ENCODE data around the gene PLP2. TPM values are rescaled to one million over a fixed set of nuclear protein-coding genes. Genes with fewer than 3 reads are reported as not detected.

PLP2 gene
- polyA plus RNA-seq, 2 of the 4 experiments (the other 2 are of a cell fraction) = 164 to 209 TPM

- no peak for TF ChIP-seq JUNB (IDR thresholded peaks at IDR 0.05)
- TF ChIP-seq, protein P1, sequence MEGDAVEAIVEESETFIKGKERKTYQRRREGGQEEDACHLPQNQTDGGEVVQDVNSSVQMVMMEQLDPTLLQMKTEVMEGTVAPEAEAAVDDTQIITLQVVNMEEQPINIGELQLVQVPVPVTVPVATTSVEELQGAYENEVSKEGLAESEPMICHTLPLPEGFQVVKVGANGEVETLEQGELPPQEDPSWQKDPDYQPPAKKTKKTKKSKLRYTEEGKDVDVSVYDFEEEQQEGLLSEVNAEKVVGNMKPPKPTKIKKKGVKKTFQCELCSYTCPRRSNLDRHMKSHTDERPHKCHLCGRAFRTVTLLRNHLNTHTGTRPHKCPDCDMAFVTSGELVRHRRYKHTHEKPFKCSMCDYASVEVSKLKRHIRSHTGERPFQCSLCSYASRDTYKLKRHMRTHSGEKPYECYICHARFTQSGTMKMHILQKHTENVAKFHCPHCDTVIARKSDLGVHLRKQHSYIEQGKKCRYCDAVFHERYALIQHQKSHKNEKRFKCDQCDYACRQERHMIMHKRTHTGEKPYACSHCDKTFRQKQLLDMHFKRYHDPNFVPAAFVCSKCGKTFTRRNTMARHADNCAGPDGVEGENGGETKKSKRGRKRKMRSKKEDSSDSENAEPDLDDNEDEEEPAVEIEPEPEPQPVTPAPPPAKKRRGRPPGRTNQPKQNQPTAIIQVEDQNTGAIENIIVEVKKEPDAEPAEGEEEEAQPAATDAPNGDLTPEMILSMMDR (IDR thresholded peaks at IDR 0.05) = 0 out of 3 replicates have a peak, but pooled peaks have one; percentile 11
Observed at GRCh38 chrX:49177338-49177833, 5.7 kb downstream of the PLP2 start (continued).

DNA sequence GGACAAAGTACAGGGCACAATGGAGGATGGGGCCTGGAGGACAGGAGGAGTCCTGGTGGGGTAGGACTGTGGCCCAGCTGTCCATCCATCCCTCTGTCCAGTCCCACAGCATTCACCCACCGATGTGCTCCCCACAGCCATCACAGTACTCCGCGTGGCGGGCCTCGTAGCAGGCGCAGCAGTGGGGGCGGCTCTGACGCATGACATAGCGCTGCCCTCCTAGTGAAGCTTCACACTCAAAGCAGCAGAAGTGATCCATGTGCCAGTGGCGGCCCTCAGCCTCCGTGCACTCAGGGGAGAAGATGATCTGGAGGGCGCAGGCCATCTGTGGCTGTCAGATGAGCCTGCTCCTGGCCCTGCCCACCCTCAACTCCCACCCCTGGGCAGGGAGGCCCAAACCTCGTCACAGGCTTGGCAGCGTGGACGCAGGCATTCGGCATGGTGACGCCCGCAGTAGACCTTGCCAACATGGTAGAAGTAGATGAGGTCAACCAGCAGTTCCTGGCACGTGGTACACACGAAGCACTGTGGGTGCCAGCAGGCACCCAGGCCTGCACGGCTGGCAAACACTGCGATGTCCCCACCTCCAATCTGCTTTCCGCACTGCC is 6.3 kb downstream of the PLP2 start:
- no peak for DNase-seq (ENCODE audit: low read depth in 1 of 2, low spot score in 1 of 2)

GRCh38 chrX:49178537-49178936 is 6.8 kb downstream of the PLP2 start:
- FAIRE-seq (no peak), DNase-seq (ENCODE audit: low read depth in 1 of 2, low spot score in 1 of 2) (no peak), ATAC-seq (no peak; a peak in 1 of 6 replicates)
- 88% methylated on average over 1 of the region's 3 CpGs for WGBS (ENCODE audit: missing lambda C conversion rate)
- Histone ChIP-seq H3K4me2 (no peak overlapping the region), H3K4me3 (no peak overlapping the region), H3K9me3 (no peaks in the 10 kb centered on the region), H3K4me1 (peaks cover 25% of the 10 kb centered on the region), H3K27ac (no peak overlapping the region)
- TF ChIP-seq FOSL2 (IDR thresholded peaks at IDR 0.05) (no peak), FOSL2 (CRISPR knock-in tag; IDR thresholded peaks at IDR 0.05) (no peak), TFCP2L1 (CRISPR knock-in tag; IDR thresholded peaks at IDR 0.05) (no peak), EHMT2 (IDR thresholded peaks at IDR 0.05; ENCODE audit: low read depth) (no peak), NFE2L2 (conservative IDR thresholded peaks at IDR 0.05; ENCODE audit: low read length) (no peak), CHD2 (IDR thresholded peaks at IDR 0.05; ENCODE audit: low read length, partially characterized antibody) (no peak), PHF8 (IDR thresholded peaks at IDR 0.05; ENCODE audit: borderline replicate concordance, low read depth) (no peak), JUNB (IDR thresholded peaks at IDR 0.05) (no peak), BHLHE40 (IDR thresholded peaks at IDR 0.05; ENCODE audit: low read depth, low read length) (no peak), KDM1A (IDR thresholded peaks at IDR 0.05; ENCODE audit: low read depth) (no peak), MAFK (IDR thresholded peaks at IDR 0.05; ENCODE audit: partially characterized antibody) (no peak), FOSB (CRISPR knock-in tag; IDR thresholded peaks at IDR 0.05) (no peak)
- TF ChIP-seq, protein P2, sequence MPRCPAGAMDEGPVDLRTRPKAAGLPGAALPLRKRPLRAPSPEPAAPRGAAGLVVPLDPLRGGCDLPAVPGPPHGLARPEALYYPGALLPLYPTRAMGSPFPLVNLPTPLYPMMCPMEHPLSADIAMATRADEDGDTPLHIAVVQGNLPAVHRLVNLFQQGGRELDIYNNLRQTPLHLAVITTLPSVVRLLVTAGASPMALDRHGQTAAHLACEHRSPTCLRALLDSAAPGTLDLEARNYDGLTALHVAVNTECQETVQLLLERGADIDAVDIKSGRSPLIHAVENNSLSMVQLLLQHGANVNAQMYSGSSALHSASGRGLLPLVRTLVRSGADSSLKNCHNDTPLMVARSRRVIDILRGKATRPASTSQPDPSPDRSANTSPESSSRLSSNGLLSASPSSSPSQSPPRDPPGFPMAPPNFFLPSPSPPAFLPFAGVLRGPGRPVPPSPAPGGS (IDR thresholded peaks at IDR 0.05) = no peak
- TF ChIP-seq, protein P3, sequence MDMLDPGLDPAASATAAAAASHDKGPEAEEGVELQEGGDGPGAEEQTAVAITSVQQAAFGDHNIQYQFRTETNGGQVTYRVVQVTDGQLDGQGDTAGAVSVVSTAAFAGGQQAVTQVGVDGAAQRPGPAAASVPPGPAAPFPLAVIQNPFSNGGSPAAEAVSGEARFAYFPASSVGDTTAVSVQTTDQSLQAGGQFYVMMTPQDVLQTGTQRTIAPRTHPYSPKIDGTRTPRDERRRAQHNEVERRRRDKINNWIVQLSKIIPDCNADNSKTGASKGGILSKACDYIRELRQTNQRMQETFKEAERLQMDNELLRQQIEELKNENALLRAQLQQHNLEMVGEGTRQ (IDR thresholded peaks at IDR 0.05) = no peak
- TF ChIP-seq, protein P4, sequence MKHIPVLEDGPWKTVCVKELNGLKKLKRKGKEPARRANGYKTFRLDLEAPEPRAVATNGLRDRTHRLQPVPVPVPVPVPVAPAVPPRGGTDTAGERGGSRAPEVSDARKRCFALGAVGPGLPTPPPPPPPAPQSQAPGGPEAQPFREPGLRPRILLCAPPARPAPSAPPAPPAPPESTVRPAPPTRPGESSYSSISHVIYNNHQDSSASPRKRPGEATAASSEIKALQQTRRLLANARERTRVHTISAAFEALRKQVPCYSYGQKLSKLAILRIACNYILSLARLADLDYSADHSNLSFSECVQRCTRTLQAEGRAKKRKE (CRISPR knock-in tag; IDR thresholded peaks at IDR 0.05; ENCODE audit: low read depth) = no peak
- TF ChIP-seq, protein P5, sequence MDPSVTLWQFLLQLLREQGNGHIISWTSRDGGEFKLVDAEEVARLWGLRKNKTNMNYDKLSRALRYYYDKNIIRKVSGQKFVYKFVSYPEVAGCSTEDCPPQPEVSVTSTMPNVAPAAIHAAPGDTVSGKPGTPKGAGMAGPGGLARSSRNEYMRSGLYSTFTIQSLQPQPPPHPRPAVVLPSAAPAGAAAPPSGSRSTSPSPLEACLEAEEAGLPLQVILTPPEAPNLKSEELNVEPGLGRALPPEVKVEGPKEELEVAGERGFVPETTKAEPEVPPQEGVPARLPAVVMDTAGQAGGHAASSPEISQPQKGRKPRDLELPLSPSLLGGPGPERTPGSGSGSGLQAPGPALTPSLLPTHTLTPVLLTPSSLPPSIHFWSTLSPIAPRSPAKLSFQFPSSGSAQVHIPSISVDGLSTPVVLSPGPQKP (IDR thresholded peaks at IDR 0.05; ENCODE audit: low read depth, low read length) = no peak
- POLR2A ChIA-PET = interaction anchor here (1.2 kb wide), 1 partner anchor 12 kb away, joined by 4 read pairs; no protein-coding TSS in a partner anchor
- CTCF ChIA-PET = interaction anchor here (1.2 to 1.7 kb wide), 2 partner anchors 11 to 14 kb away, joined by 3 to 6 read pairs; no protein-coding TSS in a partner anchor

More for the DNA sequence above, 6.3 kb downstream of the PLP2 start:
- no peak overlapping the region for H3K4me3 ChIP-seq
- no peak overlapping the region for H3K27ac ChIP-seq
- WGBS (ENCODE audit: missing lambda C conversion rate) = 93% methylated on average over 10 of the region's 23 CpGs
- no peak for TF ChIP-seq PHF8 (IDR thresholded peaks at IDR 0.05; ENCODE audit: borderline replicate concordance, low read depth)
- TF ChIP-seq KDM1A (IDR thresholded peaks at IDR 0.05; ENCODE audit: low read depth) = no peak
- no peak for TF ChIP-seq ZSCAN20 (CRISPR knock-in tag; IDR thresholded peaks at IDR 0.05)
- no peak for TF ChIP-seq NFE2L2 (conservative IDR thresholded peaks at IDR 0.05; ENCODE audit: low read length)
- TF ChIP-seq, protein P6, sequence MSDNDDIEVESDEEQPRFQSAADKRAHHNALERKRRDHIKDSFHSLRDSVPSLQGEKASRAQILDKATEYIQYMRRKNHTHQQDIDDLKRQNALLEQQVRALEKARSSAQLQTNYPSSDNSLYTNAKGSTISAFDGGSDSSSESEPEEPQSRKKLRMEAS (IDR thresholded peaks at IDR 0.05) = no peak
- peaks cover 30% of the 10 kb centered on the region; the same call in 2 of the 3 replicates for H3K4me1 ChIP-seq
- H3K4me2 ChIP-seq = no peak overlapping the region
- POLR2A ChIA-PET = no interaction called here
- FAIRE-seq = no peak
- no peaks in the 10 kb centered on the region for H3K9me3 ChIP-seq
- CTCF ChIA-PET = interaction anchor here (1.0 kb wide), 1 partner anchor 35 kb away, joined by 3 read pairs; no protein-coding TSS in a partner anchor
- no peak; a peak in 1 of 6 replicates for ATAC-seq
